HL-60 (cell line): ENCODE results near the gene LRIT1.

ENCODE experiments used
- CTCF ChIP-seq: IDR thresholded peaks from one replicate; pipeline ENCODE4 v1.5.1; 2011; ENCODE audit warnings: low read length, control low read depth, inconsistent platforms; ENCODE audit not compliant: insufficient read depth
- GABPA ChIP-seq: IDR thresholded peaks from 2 replicates; pipeline ENCODE4 v1.6.1; 2012; ENCODE audit warnings: low read depth
- POLR2AphosphoS5 ChIP-seq: IDR thresholded peaks from 2 replicates; pipeline ENCODE4 v1.6.1; 2012; ENCODE audit warnings: low read depth
- REST ChIP-seq: IDR thresholded peaks from 2 replicates; pipeline ENCODE4 v1.6.1; 2012; ENCODE audit warnings: low read depth; ENCODE audit not compliant: insufficient replicate concordance
- SPI1 ChIP-seq: IDR thresholded peaks from 2 replicates; pipeline ENCODE4 v1.6.1; 2012; ENCODE audit warnings: low read depth, mild to moderate bottlenecking, borderline replicate concordance

DNA sequence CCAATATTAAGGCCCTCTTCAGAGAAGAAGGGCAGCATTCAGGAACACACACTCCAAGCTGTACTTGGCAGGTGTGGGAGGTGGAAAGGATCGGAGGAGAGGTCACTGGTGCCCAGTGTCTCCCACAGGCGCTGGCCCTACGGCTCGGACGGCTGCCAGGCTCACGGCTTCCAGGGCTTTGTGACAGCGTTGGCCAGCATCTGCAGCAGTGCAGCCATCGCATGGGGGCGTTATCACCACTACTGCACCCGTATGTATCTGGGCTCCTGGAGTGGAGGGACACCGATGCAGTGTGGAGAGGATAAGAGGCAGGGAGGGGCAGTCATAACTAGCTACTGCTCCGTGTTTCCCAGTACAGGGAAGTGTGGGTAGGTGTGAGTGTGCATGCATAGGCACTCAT lies 7.4 kb upstream of the LRIT1 start:
- TF ChIP-seq CTCF (no peak), GABPA (no peak), REST (no peak), SPI1 (no peak), POLR2AphosphoS5 (no peak)
